Lung (tissue), 12 donors: ENCODE measurements around the gene MDC1. TPM values are rescaled to one million over a fixed set of nuclear protein-coding genes. Genes with fewer than 3 reads are reported as not detected.
A peak's percentile ranks its signal among the peaks of the same experiment; 100 is the strongest.
"Not testable (repeated sequence)": the region's sequence is repeated elsewhere in the genome, so short reads cannot be mapped to it uniquely, and the experiment has no call there.

ENCODE experiments used
- ATAC-seq: fragments of 200-7000 bp; cut with Tn5 transposase; one replicate; pipeline ENCODE4 v1.9.1; 2020; ENCODE audit warnings: moderate number of reproducible peaks; ENCODE audit not compliant: insufficient read depth, low FRiP score
- DNase-seq, 3 donors: peaks; one replicate each; pipeline ENCODE4 v3.0.0-alpha.2; 2013 to 2017
- H3K27ac ChIP-seq, 2 donors: one replicate each; pipeline ENCODE4 v1.5.1; 2013; ENCODE audit warnings: mild to moderate bottlenecking in 2 of 2, moderate library complexity in 2 of 2, control low read depth in 1 of 2, inconsistent platforms in 1 of 2, low read depth in 1 of 2, low read length in 1 of 2
- H3K27me3 ChIP-seq, 3 donors: one replicate each; pipeline ENCODE4 v1.5.1; 2013; ENCODE audit warnings: low read length in 2 of 3; ENCODE audit not compliant: control insufficient read depth in 3 of 3, insufficient read depth in 3 of 3
- H3K36me3 ChIP-seq, 4 donors: one replicate each; pipeline ENCODE4 v1.5.1; 2013; ENCODE audit warnings: low read length in 4 of 4, mild to moderate bottlenecking in 1 of 4, moderate library complexity in 1 of 4; ENCODE audit not compliant: control insufficient read depth in 4 of 4, insufficient read depth in 4 of 4
- H3K4me1 ChIP-seq, 5 donors: one replicate each; pipeline ENCODE4 v1.5.1; 2013; ENCODE audit warnings: low read length in 5 of 5, mild to moderate bottlenecking in 2 of 5, moderate library complexity in 1 of 5; ENCODE audit not compliant: control insufficient read depth in 5 of 5, insufficient read depth in 5 of 5
- H3K4me3 ChIP-seq: one replicate; pipeline ENCODE4 v1.5.1; 2013; ENCODE audit warnings: mild to moderate bottlenecking, control low read depth, moderate library complexity
- H3K9ac ChIP-seq, 2 donors: one replicate each; pipeline ENCODE4 v1.5.1; 2013; ENCODE audit warnings: low read length in 2 of 2, control low read depth in 1 of 2; ENCODE audit not compliant: insufficient read depth in 1 of 2
- H3K9me3 ChIP-seq, 4 donors: one replicate each; pipeline ENCODE4 v1.5.1; 2013; ENCODE audit warnings: low read length in 3 of 4, mild to moderate bottlenecking in 1 of 4, moderate library complexity in 1 of 4; ENCODE audit not compliant: control insufficient read depth in 4 of 4, insufficient read depth in 3 of 4
- CTCF ChIP-seq: IDR thresholded peaks from 2 replicates; pipeline ENCODE4 v1.5.1; 2012; ENCODE audit warnings: mild to moderate bottlenecking; ENCODE audit errors: control extremely low read depth, extremely low read depth
- WGBS, 2 donors: extraction: QIAGEN DNeasy Blood & Tissue Kit; methylation state at CpG; one replicate each; pipeline ENCODE4 v1.1.7; 2013; 5-methylcytosine and 5-hydroxymethylcytosine counted together
- polyA plus RNA-seq, 2 donors: library from polyadenylated mRNA; stranded (reverse); fragments of 200-250 nt; gene quantifications; one replicate each; pipeline ENCODE4 v1.2.1, GENCODE V29; 2013
- total RNA-seq, 2 donors: library from RNA; depleted of rRNA in 1 of 2; stranded (reverse); fragments of >200 nt in 1 of 2; gene quantifications; one replicate each; pipeline ENCODE4 v1.2.1, GENCODE V29; 2014 to 2021
- donor health status: control.
- donor health status: control.
- donor health status: Bipolar disorder and iron deficiency.
- donor health status: healthy.
- donor health status: DM: yes; HTN: yes; CAD: no.

The MDC1 gene
- total and polyA plus RNA-seq, 4 donors = 9.9 to 34.0 (median 12.4) TPM

DNA sequence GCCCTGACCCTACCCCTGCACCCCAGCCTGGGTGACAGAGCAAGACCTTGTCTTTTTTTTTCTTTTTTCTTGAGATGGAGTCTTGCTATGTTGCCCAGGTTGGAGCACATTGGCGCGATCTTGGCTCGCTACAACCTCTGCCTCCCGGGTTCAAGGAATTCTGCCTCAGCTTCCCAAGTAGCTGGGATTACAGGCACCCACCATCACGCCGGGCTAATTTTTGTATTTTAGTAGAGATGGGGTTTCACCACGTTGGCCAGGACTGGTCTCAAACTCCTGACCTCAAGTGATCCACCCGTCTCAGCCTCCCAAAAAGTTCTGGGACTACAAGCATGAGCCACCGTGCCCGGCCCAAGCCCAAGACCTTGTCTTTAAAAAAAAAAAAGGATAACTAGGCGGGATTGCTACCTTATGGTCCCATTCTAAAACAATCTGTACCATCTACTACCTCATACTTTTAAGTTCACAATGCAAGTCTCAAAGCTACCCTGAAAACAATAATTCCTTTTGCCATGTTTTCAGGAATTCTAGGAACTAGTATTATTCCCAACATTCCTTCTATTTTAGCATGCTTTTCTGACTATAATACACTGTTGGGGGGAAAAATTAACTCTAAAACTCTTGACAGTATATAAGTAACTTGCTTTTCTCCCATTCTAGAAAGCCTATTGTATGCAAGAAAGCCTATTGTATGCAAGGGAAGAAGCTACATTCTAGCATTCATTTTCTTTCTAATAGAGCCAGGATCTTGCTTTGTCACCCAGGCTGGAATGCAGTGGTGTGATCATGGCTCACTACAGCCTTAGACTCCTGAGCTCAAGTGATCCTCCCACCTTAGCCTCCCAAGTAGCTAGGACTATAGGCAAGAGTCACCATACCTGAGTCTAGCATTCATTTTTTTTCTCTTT lies 9.7 kb upstream of the MDC1 start:
- H3K9me3 ChIP-seq = no peaks in the 10 kb centered on the region
- H3K27me3 ChIP-seq = no peaks in the 10 kb centered on the region
- no peak overlapping the region for H3K9ac ChIP-seq
- no peak for TF ChIP-seq CTCF
- H3K4me1 ChIP-seq = peaks cover 0 to 24% (median 6%) of the 10 kb centered on the region in 5 donors
- WGBS, 2 donors = 92% methylated on average over 11 of the region's 11 CpGs
- DNase-seq (no peak), ATAC-seq (no peak)
- H3K36me3 ChIP-seq = peaks cover 6 to 67% (median 51%) of the 10 kb centered on the region in 4 donors
- peak overlapping the region in 1 of 2 donors; percentile 38 for H3K27ac ChIP-seq
- no peak overlapping the region for H3K4me3 ChIP-seq

GRCh38 chr6:30725713-30726505 lies 8.8 kb upstream of the MDC1 start:
- Histone ChIP-seq H3K27me3 (no peaks in the 10 kb centered on the region), H3K4me1 (peaks cover 0 to 25% (median 6%) of the 10 kb centered on the region in 5 donors), H3K9ac (no peak overlapping the region), H3K27ac (no peak overlapping the region), H3K9me3 (no peaks in the 10 kb centered on the region), H3K4me3 (no peak overlapping the region), H3K36me3 (peaks cover 6 to 67% (median 52%) of the 10 kb centered on the region in 4 donors)
- 65 to 70% methylated on average over 3 of the region's 3 CpGs for WGBS, 2 donors
- no peak for TF ChIP-seq CTCF
- ATAC-seq (no peak), DNase-seq (peak in 1 of 3 donors; percentile 38)

DNA sequence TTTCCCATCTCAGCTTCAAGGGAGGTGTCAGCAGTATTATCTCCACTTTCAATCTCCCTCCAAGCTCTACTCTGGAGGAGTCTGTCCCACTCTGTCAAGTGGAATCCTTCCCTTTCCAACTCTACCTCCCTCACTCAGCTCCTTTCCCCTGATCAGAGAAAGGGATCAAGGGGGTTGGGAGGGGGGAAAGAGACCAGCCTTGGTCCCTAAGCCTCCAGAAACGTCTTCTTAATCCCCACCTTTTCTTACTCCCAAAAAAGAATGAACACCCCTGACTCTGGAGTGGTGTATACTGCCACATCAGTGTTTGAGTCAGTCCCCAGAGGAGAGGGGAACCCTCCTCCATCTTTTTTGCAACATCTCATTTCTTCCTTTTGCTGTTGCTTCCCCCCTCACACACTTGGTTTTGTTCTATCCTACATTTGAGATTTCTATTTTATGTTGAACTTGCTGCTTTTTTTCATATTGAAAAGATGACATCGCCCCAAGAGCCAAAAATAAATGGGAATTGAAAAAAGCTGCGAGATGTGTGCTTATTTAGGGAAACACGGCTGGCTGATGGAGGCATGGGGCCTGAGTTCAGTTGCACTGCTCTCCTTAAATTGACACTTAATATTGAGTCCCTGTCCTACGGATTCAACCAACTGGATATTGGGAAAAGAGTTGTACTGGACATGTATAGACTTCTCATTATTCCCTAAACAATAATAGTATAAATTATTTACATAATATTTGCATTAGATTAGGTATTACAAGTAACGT lies 8.0 kb upstream of the MDC1 start:
- 47 to 54% methylated on average over 6 of the region's 6 CpGs for WGBS, 2 donors
- ATAC-seq = no peak
- DNase-seq = peak in 1 of 3 donors; percentile 26
- H3K9me3 ChIP-seq = no peaks in the 10 kb centered on the region
- H3K4me3 ChIP-seq = no peak overlapping the region
- H3K27me3 ChIP-seq = no peaks in the 10 kb centered on the region
- no peak overlapping the region for H3K27ac ChIP-seq
- peaks cover 6 to 60% (median 48%) of the 10 kb centered on the region in 4 donors for H3K36me3 ChIP-seq
- TF ChIP-seq CTCF = no peak
- H3K4me1 ChIP-seq = peaks cover 0 to 25% (median 6%) of the 10 kb centered on the region in 5 donors
- no peak overlapping the region for H3K9ac ChIP-seq

GRCh38 chr6:30723843-30724741 lies 7.0 kb upstream of the MDC1 start:
- not testable (repeated sequence) for ATAC-seq, DNase-seq, H3K9me3 ChIP-seq, H3K27me3 ChIP-seq, H3K4me3 ChIP-seq
- peak overlapping the region in 1 of 2 donors; percentile 5 for H3K9ac ChIP-seq
- 63 to 74% methylated on average over 29 of the region's 29 CpGs for WGBS, 2 donors
- H3K27ac ChIP-seq = peak overlapping the region in 1 of 2 donors; percentile 11
- peaks cover 2 to 31% (median 7%) of the 10 kb centered on the region in 5 donors for H3K4me1 ChIP-seq
- peaks cover 6 to 53% (median 40%) of the 10 kb centered on the region in 4 donors for H3K36me3 ChIP-seq
